H1 (cell line): Measurements from ENCODE around the gene MARCHF2. TPM values are rescaled to one million over a fixed set of nuclear protein-coding genes. Genes with fewer than 3 reads are reported as not detected.

Experiments used
- CTCF ChIA-PET: fragments of 300-600 bp; sonication (Branson Sonifier 250); formaldehyde crosslinking; loops from one replicate; lab custom pipeline; 2021; ENCODE audit not compliant: partially characterized antibody; lab: Charles Lee
- POLR2A ChIA-PET: fragments of 300-600 bp; sonication (Branson Sonifier 250); formaldehyde crosslinking; loops from one replicate; lab custom pipeline; 2021; ENCODE audit warnings: inconsistent platforms; ENCODE audit not compliant: partially characterized antibody; lab: Charles Lee
- DNase-seq, 2 experiments: peaks; one replicate each; pipeline versions ENCODE4 v3.0.0 to v3.0.0-alpha.2; 2010 to 2022; ENCODE audit warnings: low spot score in 2 of 2, low read depth in 1 of 2, mixed read lengths in 1 of 2
- FAIRE-seq: peaks from 2 replicates; lab custom pipeline; 2011; peaks lifted over from hg19 to GRCh38; lab: Jason Lieb, UNC
- H2AFZ ChIP-seq: 2 replicates; pipeline ENCODE4 v1.8.1; 2012; ENCODE audit warnings: low read length, inconsistent platforms
- H2AK5ac ChIP-seq: 2 replicates; pipeline ENCODE4 v1.6.1; 2013; ENCODE audit warnings: low read depth, low read length
- H2BK120ac ChIP-seq: replicated peaks from 2 replicates; pipeline ENCODE3; 2013; ENCODE audit warnings: low read depth, low read length, inconsistent platforms
- H2BK12ac ChIP-seq: 2 replicates; pipeline ENCODE4 v1.6.1; 2013; ENCODE audit warnings: low read depth, low read length
- H2BK15ac ChIP-seq: 2 replicates; pipeline ENCODE4 v1.6.1; 2013; ENCODE audit warnings: low read length
- H2BK20ac ChIP-seq: 2 replicates; pipeline ENCODE4 v1.6.1; 2013; ENCODE audit warnings: low read length
- H2BK5ac ChIP-seq: 2 replicates; pipeline ENCODE4 v1.6.1; 2013; ENCODE audit warnings: low read depth, low read length
- H3K14ac ChIP-seq: 2 replicates; pipeline ENCODE4 v1.6.1; 2013; ENCODE audit warnings: inconsistent platforms; ENCODE audit not compliant: insufficient read length
- H3K18ac ChIP-seq: 2 replicates; pipeline ENCODE4 v1.6.1; 2013; ENCODE audit warnings: low read length; ENCODE audit errors: extremely low read depth
- H3K23ac ChIP-seq: 2 replicates; pipeline ENCODE4 v1.6.1; 2013; ENCODE audit warnings: inconsistent platforms; ENCODE audit not compliant: insufficient read length
- H3K23me2 ChIP-seq: 2 replicates; pipeline ENCODE4 v1.6.1; 2013; ENCODE audit warnings: low read depth, low read length
- H3K27ac ChIP-seq: 2 replicates; pipeline ENCODE4 v1.6.1; 2011; ENCODE audit warnings: low read depth, low read length, inconsistent platforms
- H3K27me3 ChIP-seq, 4 experiments: replicated peaks in 1 of 4; 1 replicate in 1 of 4; 2 replicates in 3 of 4; pipeline versions ENCODE4 v1.6.1 to v1.8.1; 2011 to 2013; ENCODE audit warnings: low read length in 3 of 4, mild to moderate bottlenecking in 3 of 4, inconsistent platforms in 2 of 4, mixed read lengths in 2 of 4, moderate library complexity in 1 of 4; ENCODE audit not compliant: control insufficient read depth in 3 of 4, insufficient read depth in 3 of 4; ENCODE audit errors: extremely low read depth in 1 of 4
- H3K36me3 ChIP-seq, 4 experiments: 2 replicates each; pipeline versions ENCODE4 v1.6.1 to v1.8.1; 2011 to 2013; ENCODE audit warnings: mild to moderate bottlenecking in 4 of 4, low read length in 3 of 4, moderate library complexity in 2 of 4, control low read depth in 1 of 4, inconsistent platforms in 1 of 4; ENCODE audit not compliant: insufficient read depth in 4 of 4, control insufficient read depth in 2 of 4
- H3K4ac ChIP-seq: replicated peaks from 2 replicates; pipeline ENCODE3; 2013; ENCODE audit warnings: low read length, low read depth, mixed read lengths, inconsistent platforms; ENCODE audit not compliant: insufficient read length
- H3K4me1 ChIP-seq, 4 experiments: replicated peaks in 1 of 4; 1 replicate in 1 of 4; 2 replicates in 3 of 4; pipeline versions ENCODE4 v1.6.1 to v1.8.1; 2011 to 2013; ENCODE audit warnings: low read length in 3 of 4, inconsistent platforms in 2 of 4, mixed read lengths in 1 of 4; ENCODE audit not compliant: insufficient read depth in 4 of 4, control insufficient read depth in 3 of 4
- H3K4me2 ChIP-seq, 2 experiments: 2 replicates each; pipeline versions ENCODE4 v1.6.1 to v1.8.1; 2011 to 2013; ENCODE audit warnings: low read depth in 2 of 2, low read length in 2 of 2, control low read depth in 1 of 2, inconsistent platforms in 1 of 2, mild to moderate bottlenecking in 1 of 2; ENCODE audit not compliant: insufficient read depth in 1 of 2
- H3K4me3 ChIP-seq, 4 experiments: fragments of 200-600, 300-600 bp in 1 of 4; sonication (generic), shearing (Covaris generic), sonication (Bioruptor Twin) in 1 of 4; 2 replicates each; pipeline versions ENCODE4 v1.5.1 to v1.8.1; 2011 to 2016; ENCODE audit warnings: low read length in 4 of 4, low read depth in 3 of 4, control low read depth in 2 of 4, inconsistent platforms in 2 of 4, mild to moderate bottlenecking in 2 of 4, mixed read lengths in 1 of 4, moderate library complexity in 1 of 4; ENCODE audit not compliant: insufficient read depth in 2 of 4; ENCODE audit errors: extremely low read depth in 1 of 4
- H3K56ac ChIP-seq: replicated peaks from 2 replicates; pipeline ENCODE3; 2013; ENCODE audit warnings: low read depth, mild to moderate bottlenecking, mixed read lengths, low read length, inconsistent platforms; ENCODE audit not compliant: insufficient read length
- H3K79me1 ChIP-seq: 2 replicates; pipeline ENCODE4 v1.6.1; 2013; ENCODE audit warnings: low read depth, low read length, control low read depth
- H3K79me2 ChIP-seq, 2 experiments: 2 replicates each; pipeline versions ENCODE4 v1.6.1 to v1.8.1; 2012 to 2013; ENCODE audit warnings: low read length in 2 of 2, mild to moderate bottlenecking in 2 of 2, inconsistent platforms in 1 of 2; ENCODE audit not compliant: insufficient read depth in 2 of 2, control insufficient read depth in 1 of 2
- H3K9ac ChIP-seq, 4 experiments: replicated peaks in 1 of 4; 1 replicate in 1 of 4; 2 replicates in 3 of 4; pipeline versions ENCODE4 v1.6.1 to v1.8.1; 2011 to 2013; ENCODE audit warnings: low read depth in 3 of 4, low read length in 3 of 4, control low read depth in 2 of 4, mild to moderate bottlenecking in 2 of 4, moderate library complexity in 2 of 4, inconsistent platforms in 1 of 4; ENCODE audit errors: extremely low read depth in 1 of 4
- H3K9me3 ChIP-seq, 2 experiments: 2 replicates each; pipeline versions ENCODE4 v1.6.1 to v1.8.1; 2012 to 2013; ENCODE audit warnings: mild to moderate bottlenecking in 2 of 2, moderate library complexity in 2 of 2, control low read depth in 1 of 2, inconsistent platforms in 1 of 2, low read depth in 1 of 2, low read length in 1 of 2, mixed read lengths in 1 of 2; ENCODE audit not compliant: insufficient read depth in 2 of 2
- H4K20me1 ChIP-seq, 2 experiments: replicated peaks in 1 of 2; 2 replicates each; pipeline versions ENCODE3 to v1.8.1; 2011 to 2013; ENCODE audit warnings: inconsistent platforms in 2 of 2, low read length in 2 of 2, mild to moderate bottlenecking in 1 of 2; ENCODE audit not compliant: insufficient read depth in 2 of 2, control insufficient read depth in 1 of 2
- H4K5ac ChIP-seq: 2 replicates; pipeline ENCODE4 v1.6.1; 2013; ENCODE audit warnings: low read length, low read depth, mixed read lengths, inconsistent platforms; ENCODE audit not compliant: insufficient read length
- H4K8ac ChIP-seq: 2 replicates; pipeline ENCODE4 v1.8.0; 2013; ENCODE audit warnings: mild to moderate bottlenecking, moderate library complexity, low read length, inconsistent platforms; ENCODE audit not compliant: insufficient read depth; ENCODE audit errors: extremely low read depth
- H4K91ac ChIP-seq: replicated peaks from 2 replicates; pipeline ENCODE3; 2013; ENCODE audit warnings: low read length, mixed read lengths, inconsistent platforms; ENCODE audit not compliant: insufficient read length
- CHD1 ChIP-seq: IDR thresholded peaks from 2 replicates; pipeline ENCODE4 v1.6.1; 2012; ENCODE audit warnings: low read depth, low read length, improper control_type of control experiment
- CTBP2 ChIP-seq: IDR thresholded peaks from 2 replicates; pipeline ENCODE4 v1.7.0; 2011; ENCODE audit warnings: borderline replicate concordance, mild to moderate bottlenecking, moderate library complexity, mixed read lengths, low read length; ENCODE audit not compliant: insufficient read depth, insufficient read length
- KDM1A ChIP-seq: fragments of 200-600, 300-600 bp; sonication (generic); IDR thresholded peaks from 2 replicates; pipeline ENCODE4 v1.7.1; 2016; ENCODE audit warnings: mild to moderate bottlenecking, low read length, borderline replicate concordance
- KDM4A ChIP-seq: IDR thresholded peaks from one replicate; pipeline ENCODE4 v1.7.1; 2012; ENCODE audit warnings: low read depth, mild to moderate bottlenecking, moderate library complexity, low read length, inconsistent platforms; ENCODE audit not compliant: severe bottlenecking
- MAFK ChIP-seq: IDR thresholded peaks from 2 replicates; pipeline ENCODE4 v1.6.1; 2012; ENCODE audit warnings: low read depth, mild to moderate bottlenecking, improper control_type of control experiment, low read length
- POU5F1 ChIP-seq: IDR thresholded peaks from 2 replicates; pipeline ENCODE4 v1.6.1; 2011; ENCODE audit warnings: low read depth, mild to moderate bottlenecking, low read length, moderate library complexity
- RBBP5 ChIP-seq: IDR thresholded peaks from 2 replicates; pipeline ENCODE4 v1.7.1; 2012; ENCODE audit warnings: low read depth, mild to moderate bottlenecking, inconsistent platforms, low read length, moderate library complexity, borderline replicate concordance
- RXRA ChIP-seq: IDR thresholded peaks from 2 replicates; pipeline ENCODE4 v1.6.1; 2011; ENCODE audit warnings: low read depth, mild to moderate bottlenecking, low read length, moderate library complexity; ENCODE audit not compliant: insufficient read depth
- SP4 ChIP-seq: IDR thresholded peaks from 2 replicates; pipeline ENCODE4 v1.6.1; 2012; ENCODE audit warnings: low read length, inconsistent platforms
- SUZ12 ChIP-seq: fragments of 200-600 bp; sonication (generic); IDR thresholded peaks from 2 replicates; pipeline ENCODE4 v1.6.1; 2012; ENCODE audit warnings: mild to moderate bottlenecking, inconsistent platforms, low read length, moderate library complexity, mixed read lengths
- ZNF274 ChIP-seq: IDR thresholded peaks from 2 replicates; pipeline ENCODE4 v1.7.0; 2012; ENCODE audit warnings: low read length, borderline replicate concordance; ENCODE audit errors: extremely low read depth
- WGBS, 2 experiments: shearing (Covaris generic) in 1 of 2; methylation state at CpG; one replicate each; pipeline versions ENCODE4 v1.1.6 to v1.1.7; 2013 to 2015; ENCODE audit warnings: low lambda C conversion rate in 2 of 2, mixed read lengths in 2 of 2, inconsistent platforms in 1 of 2, low coverage in 1 of 2, missing lambda C conversion rate in 1 of 2; ENCODE audit not compliant: insufficient replicate concordance in 2 of 2, insufficient coverage in 1 of 2, insufficient read length in 1 of 2; ENCODE audit errors: extremely low coverage in 1 of 2, missing lambda C conversion rate in 1 of 2; 5-methylcytosine and 5-hydroxymethylcytosine counted together
- polyA plus RNA-seq, 7 experiments: library from polyadenylated mRNA; depleted of rRNA in 3 of 7; stranded (reverse) in 5 of 7; unstranded in 2 of 7; fragments of >200 nt in 5 of 7; fragments of 200-250 nt in 2 of 7; gene quantifications; 1 replicate in 5 of 7; 2 replicates in 1 of 7; 4 replicates in 1 of 7; pipeline versions ENCODE4 v1.2.1 to v1.2.3, GENCODE V29; 2011 to 2013; ENCODE audit warnings: missing spikeins in 2 of 7, mixed read lengths in 2 of 7
- total RNA-seq: library from RNA; stranded (reverse); fragmentation: NEBNext Ultra II Directional; extraction: Animal tissue kit (Norgen Biotek cat#: 25700); gene quantifications from 2 replicates; pipeline ENCODE4 v1.2.1, GENCODE V29; 2021
- TF ChIP-seq, protein P1 (sequence below): IDR thresholded peaks from 2 replicates; pipeline ENCODE4 v1.6.1; 2011; ENCODE audit warnings: low read depth, mild to moderate bottlenecking, low read length; ENCODE audit not compliant: insufficient read depth

MARCHF2 gene
- total and polyA plus RNA-seq, 2 of the 8 experiments (the other 6 are each of a cell fraction or from before 2014, with no cell fraction given), result 18.5 to 46.2 TPM

DNA sequence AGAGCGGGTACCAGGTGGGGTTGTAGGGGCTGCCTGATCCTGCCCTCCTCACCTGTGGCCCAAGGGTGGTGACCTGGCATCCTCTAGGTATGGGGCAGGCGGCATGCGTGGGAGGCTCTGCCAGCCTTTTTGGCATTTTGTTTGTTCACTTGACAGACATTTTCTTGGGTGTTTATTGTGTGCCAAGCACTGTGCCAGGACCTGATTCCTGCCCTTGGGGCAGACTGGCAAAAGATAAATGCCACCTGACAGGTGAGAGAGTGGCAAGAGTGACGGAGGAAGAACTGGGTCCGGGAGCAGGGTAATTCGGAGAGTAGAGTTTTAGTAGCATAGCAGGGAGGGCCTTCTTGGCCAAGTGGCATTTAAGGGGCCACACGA, 16.9 kb upstream of the MARCHF2 start:
- Histone ChIP-seq H4K8ac (no peak overlapping the region), H2BK12ac (no peak overlapping the region), H4K20me1 (peaks cover 8 to 36% of the 10 kb centered on the region in 2 experiments), H3K4me3 (no peak overlapping the region), H2BK20ac (no peak overlapping the region), H3K18ac (no peak overlapping the region), H2BK5ac (no peak overlapping the region), H3K9ac (no peak overlapping the region), H2BK15ac (no peak overlapping the region), H3K56ac (no peak overlapping the region), H3K27me3 (no peaks in the 10 kb centered on the region), H3K4ac (no peak overlapping the region), H4K5ac (no peak overlapping the region), H3K23ac (no peak overlapping the region), H2AFZ (no peak overlapping the region), H2AK5ac (no peak overlapping the region), H3K36me3 (no peaks in the 10 kb centered on the region; a peak in 3 of 8 replicates), H3K4me2 (no peak overlapping the region), H3K14ac (no peak overlapping the region), H3K9me3 (no peaks in the 10 kb centered on the region), H3K79me1 (peaks cover 36% of the 10 kb centered on the region), H4K91ac (no peak overlapping the region), H3K27ac (no peak overlapping the region), H3K4me1 (peaks cover 0 to 6% (median 1%) of the 10 kb centered on the region in 4 experiments; a peak in 6 of 7 replicates), H3K23me2 (no peaks in the 10 kb centered on the region), H3K79me2 (peaks cover 5 to 73% of the 10 kb centered on the region in 2 experiments), H2BK120ac (no peak overlapping the region)
- CTCF ChIA-PET, result interaction anchor here (5.5 kb wide), 1 partner anchor 43 kb away, joined by 47 read pairs; no protein-coding TSS in a partner anchor
- FAIRE-seq, result no peak
- 88% methylated on average over 7 of the region's 7 CpGs; no CpG with 5 or more reads in 1 of the 2 experiments for WGBS, 2 experiments
- POLR2A ChIA-PET, result interaction anchor here (0.6 to 1.0 kb wide), 6 partner anchors 19 to 96 kb away, joined by 3 to 5 read pairs (median 3); partner anchors contain the start of genes ANGPTL4 and KANK3
- no peak for DNase-seq
- no peak for TF ChIP-seq ZNF274
- TF ChIP-seq KDM1A, result no peak
- TF ChIP-seq, protein P1, sequence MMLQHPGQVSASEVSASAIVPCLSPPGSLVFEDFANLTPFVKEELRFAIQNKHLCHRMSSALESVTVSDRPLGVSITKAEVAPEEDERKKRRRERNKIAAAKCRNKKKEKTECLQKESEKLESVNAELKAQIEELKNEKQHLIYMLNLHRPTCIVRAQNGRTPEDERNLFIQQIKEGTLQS, result no peak
- no peak for TF ChIP-seq RBBP5
- TF ChIP-seq SP4, result no peak
- no peak for TF ChIP-seq SUZ12
- no peak for TF ChIP-seq KDM4A
- no peak for TF ChIP-seq MAFK
- TF ChIP-seq CTBP2, result no peak
- TF ChIP-seq CHD1, result no peak
- no peak for TF ChIP-seq POU5F1
- TF ChIP-seq RXRA, result no peak
